Heart left ventricle (tissue), 13 donors: ENCODE results near the gene ASTN2.

Experiments
- CTCF ChIP-seq, 12 donors: fragments of 200-600 bp; sonication (generic) in 4 of 12; IDR thresholded peaks; one replicate each; pipeline versions ENCODE4 v1.5.0 to v1.8.0; 2018 to 2022; ENCODE audit warnings: antibody characterized with exemption in 12 of 12, mild to moderate bottlenecking in 5 of 12
- POLR2A ChIP-seq, 2 donors: fragments of 450-650 bp; IDR thresholded peaks; one replicate each; pipeline ENCODE4 v1.6.1; 2017; ENCODE audit warnings: antibody characterized with exemption in 2 of 2, mild to moderate bottlenecking in 2 of 2, moderate library complexity in 2 of 2
- donor health status: ischemic (EF 13 %, LVEDD 7.1; RV severe dilation, severe dysfunction).
- donor health status: DM: no; HTN: yes; CAD: no.
- donor health status: DM: no; HTN: no; CAD: no.
- donor health status: ischemic (EF 25% LVEDD 6.9; RV normal size, moderate dysfunction).
- donor health status: ischemic (EF 25% LVEDD 5.7; RV mildly dilated, moderate dysfunction).
- donor health status: ischemic (EF 35%, LVEDD 5.7; RV mildly dilated, moderate dysfunction).
- donor health status: nonischemic (EF 11% LVEDD 7.7; RV severe dilation, severe dysfunction).
- donor health status: DM: yes; HTN: yes; CAD: no.
- donor health status: PGD.
- donor health status: ischemic (EF 29% LVEDD 5.4; RV normal size, mild dysfunction).
- donor health status: nonischemic (EF 23%, LVEDD 6.1; RV moderate dilation, normal function).

- no peak for TF ChIP-seq CTCF (IDR thresholded peaks at IDR 0.05)
- TF ChIP-seq POLR2A (IDR thresholded peaks at IDR 0.05): no peak
Measured at GRCh38 chr9:117134826-117135500, 279.9 kb downstream of the ASTN2 start.
